Transverse colon (tissue), 4 donors: ENCODE measurements around the gene PRRG4.

ENCODE experiments used
- POLR2A ChIP-seq: fragments of 450-650 bp; IDR thresholded peaks from one replicate; pipeline ENCODE4 v1.6.1; 2016; ENCODE audit warnings: antibody characterized with exemption, mild to moderate bottlenecking, moderate library complexity
- POLR2AphosphoS5 ChIP-seq, 3 donors: sonication (generic); formaldehyde crosslinking; IDR thresholded peaks; one replicate each; pipeline ENCODE4 v1.6.1; 2016; ENCODE audit warnings: antibody characterized with exemption in 3 of 3
- TF ChIP-seq, protein P1 (sequence below), 5 experiments: fragments of 200-600 bp in 3 of 5; fragments of 450-650 bp in 2 of 5; sonication (generic) in 3 of 5; IDR thresholded peaks; 1 replicate in 2 of 5; 2 replicates in 3 of 5; pipeline ENCODE4 v1.5.1; 2016 to 2017; ENCODE audit warnings: antibody characterized with exemption in 5 of 5, inconsistent platforms in 3 of 5, mild to moderate bottlenecking in 2 of 5, moderate library complexity in 1 of 5

DNA sequence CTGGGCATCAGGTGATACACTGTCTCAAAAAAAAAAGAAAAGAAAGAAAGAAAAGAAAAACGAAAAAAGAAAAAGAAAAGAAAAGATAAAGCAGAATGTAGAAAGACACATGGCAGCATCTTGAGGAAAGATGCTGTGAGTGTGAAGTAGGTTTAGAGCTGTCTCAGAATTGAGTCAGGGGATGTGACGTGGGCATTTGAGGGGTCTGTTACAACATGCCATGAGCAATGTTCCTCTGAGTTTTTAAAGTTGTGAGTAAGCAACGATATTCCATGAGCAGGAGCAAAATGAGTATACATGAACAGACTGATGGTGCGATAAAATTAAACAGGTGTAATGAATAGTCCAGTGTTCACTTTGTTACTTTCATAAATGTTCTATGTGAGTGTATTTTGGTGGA is 51.6 kb downstream of the PRRG4 start:
- TF ChIP-seq, protein P1, sequence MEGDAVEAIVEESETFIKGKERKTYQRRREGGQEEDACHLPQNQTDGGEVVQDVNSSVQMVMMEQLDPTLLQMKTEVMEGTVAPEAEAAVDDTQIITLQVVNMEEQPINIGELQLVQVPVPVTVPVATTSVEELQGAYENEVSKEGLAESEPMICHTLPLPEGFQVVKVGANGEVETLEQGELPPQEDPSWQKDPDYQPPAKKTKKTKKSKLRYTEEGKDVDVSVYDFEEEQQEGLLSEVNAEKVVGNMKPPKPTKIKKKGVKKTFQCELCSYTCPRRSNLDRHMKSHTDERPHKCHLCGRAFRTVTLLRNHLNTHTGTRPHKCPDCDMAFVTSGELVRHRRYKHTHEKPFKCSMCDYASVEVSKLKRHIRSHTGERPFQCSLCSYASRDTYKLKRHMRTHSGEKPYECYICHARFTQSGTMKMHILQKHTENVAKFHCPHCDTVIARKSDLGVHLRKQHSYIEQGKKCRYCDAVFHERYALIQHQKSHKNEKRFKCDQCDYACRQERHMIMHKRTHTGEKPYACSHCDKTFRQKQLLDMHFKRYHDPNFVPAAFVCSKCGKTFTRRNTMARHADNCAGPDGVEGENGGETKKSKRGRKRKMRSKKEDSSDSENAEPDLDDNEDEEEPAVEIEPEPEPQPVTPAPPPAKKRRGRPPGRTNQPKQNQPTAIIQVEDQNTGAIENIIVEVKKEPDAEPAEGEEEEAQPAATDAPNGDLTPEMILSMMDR (IDR thresholded peaks at IDR 0.05): no peak
- no peak for TF ChIP-seq POLR2AphosphoS5 (IDR thresholded peaks at IDR 0.05)
- TF ChIP-seq POLR2A: no peak
